Endothelial cell of umbilical vein (primary cell): ENCODE results near the gene CLIC4. TPM values are rescaled to one million over a fixed set of nuclear protein-coding genes. Genes with fewer than 3 reads are reported as not detected.

Source experiments
- BruUV-seq: library from RNA; stranded (reverse); fragments of 400-500 nt; replicated peaks from 2 replicates; lab custom pipeline; 2021; lab: Mats Ljungman, UMichigan
- CTCF ChIA-PET: fragments of 300-600, 350-600 bp; sonication (Branson Sonifier 250); formaldehyde crosslinking; loops from one replicate; lab custom pipeline; 2021; ENCODE audit warnings: antibody characterized with exemption, inconsistent platforms; lab: Charles Lee
- POLR2A ChIA-PET: fragments of 300-600, 350-600 bp; sonication (Branson Sonifier 250); formaldehyde crosslinking; loops from one replicate; lab custom pipeline; 2021; ENCODE audit warnings: antibody characterized with exemption, inconsistent platforms; lab: Charles Lee
- DNase-seq: peaks from one replicate; pipeline ENCODE4 v3.0.0-alpha.2; 2011; ENCODE audit warnings: low read depth, low spot score
- FAIRE-seq: peaks from 2 replicates; lab custom pipeline; 2011; peaks lifted over from hg19 to GRCh38; lab: Jason Lieb, UNC
- H2AFZ ChIP-seq: 2 replicates; pipeline ENCODE4 v1.6.0; 2012; ENCODE audit warnings: low read depth, low read length, control low read depth, inconsistent platforms
- H3K27ac ChIP-seq: 2 replicates; pipeline ENCODE4 v1.5.1; 2011; ENCODE audit warnings: low read depth, mild to moderate bottlenecking, control low read depth, low read length, moderate library complexity; ENCODE audit not compliant: insufficient read depth
- H3K27me3 ChIP-seq, 2 experiments: 2 replicates each; pipeline versions ENCODE4 v1.6.0 to v1.6.1; 2011; ENCODE audit warnings: low read length in 2 of 2, mixed read lengths in 1 of 2; ENCODE audit not compliant: control insufficient read depth in 2 of 2, insufficient read depth in 2 of 2
- H3K36me3 ChIP-seq, 2 experiments: 2 replicates in 1 of 2; 3 replicates in 1 of 2; pipeline ENCODE4 v1.5.1; 2011; ENCODE audit warnings: low read length in 2 of 2, mild to moderate bottlenecking in 1 of 2, moderate library complexity in 1 of 2; ENCODE audit not compliant: control insufficient read depth in 2 of 2, insufficient read depth in 2 of 2; ENCODE audit errors: extremely low read depth in 1 of 2
- H3K4me1 ChIP-seq: 3 replicates; pipeline ENCODE4 v1.5.1; 2011; ENCODE audit warnings: mild to moderate bottlenecking, low read length; ENCODE audit not compliant: control insufficient read depth, insufficient read depth; ENCODE audit errors: extremely low read depth
- H3K4me2 ChIP-seq: 2 replicates; pipeline ENCODE4 v1.6.1; 2011; ENCODE audit warnings: low read length, control low read depth, mixed read lengths; ENCODE audit not compliant: insufficient read depth
- H3K4me3 ChIP-seq, 3 experiments: fragments of 200-600 bp in 1 of 3; sonication (generic), shearing (Covaris generic) in 1 of 3; replicated peaks in 1 of 3; 2 replicates each; pipeline ENCODE4 v1.5.1; 2011 to 2016; ENCODE audit warnings: control low read depth in 3 of 3, low read length in 3 of 3, mild to moderate bottlenecking in 2 of 3, inconsistent platforms in 1 of 3, low read depth in 1 of 3, moderate library complexity in 1 of 3; ENCODE audit not compliant: insufficient read depth in 1 of 3
- H3K79me2 ChIP-seq: 2 replicates; pipeline ENCODE4 v1.6.0; 2012; ENCODE audit warnings: low read length, inconsistent platforms; ENCODE audit not compliant: control insufficient read depth, insufficient read depth
- H3K9ac ChIP-seq: replicated peaks from 2 replicates; pipeline ENCODE3; 2011; ENCODE audit warnings: low read length, control low read depth; ENCODE audit not compliant: insufficient read depth; ENCODE audit errors: extremely low read depth
- H3K9me1 ChIP-seq: replicated peaks from 3 replicates; pipeline ENCODE4 v1.6.0; 2011; ENCODE audit warnings: mild to moderate bottlenecking, low read length; ENCODE audit not compliant: control insufficient read depth, insufficient read depth; ENCODE audit errors: extremely low read depth
- H3K9me3 ChIP-seq: replicated peaks from 2 replicates; pipeline ENCODE4 v1.5.1; 2012; ENCODE audit warnings: low read length, inconsistent platforms; ENCODE audit not compliant: control insufficient read depth, insufficient read depth
- H4K20me1 ChIP-seq: replicated peaks from 2 replicates; pipeline ENCODE3; 2011; ENCODE audit warnings: mild to moderate bottlenecking, low read length; ENCODE audit not compliant: control insufficient read depth, insufficient read depth; ENCODE audit errors: extremely low read depth
- EZH2 ChIP-seq: IDR thresholded peaks from 2 replicates; pipeline ENCODE4 v1.6.1; 2012; ENCODE audit warnings: borderline replicate concordance, low read depth, mild to moderate bottlenecking, moderate library complexity, low read length, inconsistent platforms; ENCODE audit not compliant: severe bottlenecking
- FOS ChIP-seq: IDR thresholded peaks from 2 replicates; pipeline ENCODE4 v1.6.1; 2011; ENCODE audit warnings: mild to moderate bottlenecking, low read length, moderate library complexity, borderline replicate concordance; ENCODE audit not compliant: insufficient read depth
- GATA2 ChIP-seq: IDR thresholded peaks from 2 replicates; pipeline ENCODE4 v1.7.0; 2011; ENCODE audit warnings: low read depth, mild to moderate bottlenecking, moderate library complexity, mixed read lengths, low read length; ENCODE audit not compliant: insufficient read length, insufficient read depth
- JUN ChIP-seq: IDR thresholded peaks from 2 replicates; pipeline ENCODE4 v1.6.1; 2011; ENCODE audit warnings: borderline replicate concordance, low read depth; ENCODE audit not compliant: insufficient read length, insufficient read depth
- MYC ChIP-seq: IDR thresholded peaks from one replicate; pipeline ENCODE4 v1.6.1; 2011; ENCODE audit warnings: mild to moderate bottlenecking, low read depth, low read length
- POLR2A ChIP-seq: IDR thresholded peaks from 2 replicates; pipeline ENCODE4 v1.6.1; 2012; ENCODE audit warnings: low read depth, mild to moderate bottlenecking, control low read depth, low read length
- POLR2AphosphoS5 ChIP-seq: IDR thresholded peaks from 2 replicates; pipeline ENCODE4 v1.6.1; 2012; ENCODE audit warnings: low read depth, mild to moderate bottlenecking, control low read depth, low read length, moderate library complexity; ENCODE audit not compliant: insufficient read depth
- dilution Hi-C: fragments of 300-500 bp; cut with MboI; formaldehyde crosslinking; loops from one replicate; pipeline ENCODE4 v1.15.0; 2019; ENCODE audit warnings: low sequenced_read_pairs; ENCODE audit not compliant: extremely low pct_ligation_motif_present
- intact Hi-C: fragments of 100-400 bp; cut with micrococcal nuclease; formaldehyde crosslinking; loops from one replicate; pipeline ENCODE4 v1.10.0; 2022
- polyA plus RNA-seq, 4 experiments: library from polyadenylated mRNA; depleted of rRNA in 3 of 4; stranded (reverse) in 3 of 4; unstranded in 1 of 4; fragments of >200 nt; gene quantifications; 2 replicates each; pipeline versions ENCODE4 v1.2.1 to v1.2.3, GENCODE V29; 2011 to 2012; ENCODE audit warnings: missing spikeins in 1 of 4
- total RNA-seq: library from RNA; stranded (reverse); gene quantifications from 2 replicates; pipeline ENCODE4 v1.2.3, GENCODE V29; 2021
- TF ChIP-seq, protein P1 (sequence below): IDR thresholded peaks from 2 replicates; pipeline ENCODE4 v1.6.1; 2011; ENCODE audit not compliant: insufficient read depth, insufficient read length
- TF ChIP-seq, protein P2 (sequence below), 2 donors: IDR thresholded peaks; 1 replicate in 1 of 2; 2 replicates in 1 of 2; pipeline ENCODE4 v1.5.1; 2011; ENCODE audit warnings: low read length in 2 of 2, mild to moderate bottlenecking in 2 of 2, moderate library complexity in 2 of 2, control low read depth in 1 of 2, inconsistent platforms in 1 of 2, low read depth in 1 of 2; ENCODE audit not compliant: insufficient read depth in 1 of 2; ENCODE audit errors: extremely low read depth in 1 of 2

Gene CLIC4
- total and polyA plus RNA-seq, 2 donors (not counting 3 experiments of a cell fraction or from before 2014, with no cell fraction given) = 97.5 to 330 TPM

DNA sequence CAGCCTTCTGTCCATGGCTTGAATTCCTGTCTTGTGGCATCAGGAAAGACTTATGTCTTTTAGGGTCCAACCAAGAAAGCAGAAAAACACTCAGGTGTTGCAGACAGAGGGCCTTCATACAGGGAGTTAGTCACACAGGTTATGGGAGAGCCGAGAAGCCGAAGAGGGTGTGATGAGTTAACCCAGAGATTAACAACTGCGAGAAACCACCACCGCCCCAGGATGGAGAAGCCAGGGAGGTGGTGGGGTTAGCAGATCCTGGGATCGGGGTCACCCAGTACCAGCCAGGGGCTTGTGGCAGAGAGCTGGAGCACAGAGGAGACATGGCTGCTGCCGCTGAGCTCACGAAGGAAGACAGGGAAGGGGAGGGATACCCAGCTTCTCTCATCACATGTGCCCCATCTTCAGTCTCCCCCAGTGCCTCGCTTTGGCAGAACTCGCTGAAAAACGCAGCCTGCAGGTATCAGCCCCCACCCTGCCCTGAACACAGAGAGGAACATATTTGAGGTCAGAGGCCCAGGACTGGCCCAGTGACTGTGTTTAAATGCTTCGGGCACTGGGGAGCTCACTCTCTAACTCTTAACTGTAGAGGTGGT, 126.2 kb downstream of the CLIC4 start:
- no peaks in the 10 kb centered on the region for H3K79me2 ChIP-seq
- POLR2A ChIA-PET = no interaction called here
- H3K9me3 ChIP-seq = no peaks in the 10 kb centered on the region
- intact Hi-C loops (no loop called here), dilution Hi-C loops (no loop called here)
- DNase-seq (no peak), FAIRE-seq (no peak)
- H3K4me2 ChIP-seq = no peak overlapping the region
- H3K36me3 ChIP-seq = no peaks in the 10 kb centered on the region
- no peaks in the 10 kb centered on the region for H4K20me1 ChIP-seq
- CTCF ChIA-PET = no interaction called here
- no peak overlapping the region for H3K4me3 ChIP-seq
- TF ChIP-seq MYC (no peak), POLR2A (no peak), GATA2 (no peak), POLR2AphosphoS5 (no peak), JUN (no peak), FOS (no peak), EZH2 (no peak)
- TF ChIP-seq, protein P1, sequence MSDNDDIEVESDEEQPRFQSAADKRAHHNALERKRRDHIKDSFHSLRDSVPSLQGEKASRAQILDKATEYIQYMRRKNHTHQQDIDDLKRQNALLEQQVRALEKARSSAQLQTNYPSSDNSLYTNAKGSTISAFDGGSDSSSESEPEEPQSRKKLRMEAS = no peak
- TF ChIP-seq, protein P2, sequence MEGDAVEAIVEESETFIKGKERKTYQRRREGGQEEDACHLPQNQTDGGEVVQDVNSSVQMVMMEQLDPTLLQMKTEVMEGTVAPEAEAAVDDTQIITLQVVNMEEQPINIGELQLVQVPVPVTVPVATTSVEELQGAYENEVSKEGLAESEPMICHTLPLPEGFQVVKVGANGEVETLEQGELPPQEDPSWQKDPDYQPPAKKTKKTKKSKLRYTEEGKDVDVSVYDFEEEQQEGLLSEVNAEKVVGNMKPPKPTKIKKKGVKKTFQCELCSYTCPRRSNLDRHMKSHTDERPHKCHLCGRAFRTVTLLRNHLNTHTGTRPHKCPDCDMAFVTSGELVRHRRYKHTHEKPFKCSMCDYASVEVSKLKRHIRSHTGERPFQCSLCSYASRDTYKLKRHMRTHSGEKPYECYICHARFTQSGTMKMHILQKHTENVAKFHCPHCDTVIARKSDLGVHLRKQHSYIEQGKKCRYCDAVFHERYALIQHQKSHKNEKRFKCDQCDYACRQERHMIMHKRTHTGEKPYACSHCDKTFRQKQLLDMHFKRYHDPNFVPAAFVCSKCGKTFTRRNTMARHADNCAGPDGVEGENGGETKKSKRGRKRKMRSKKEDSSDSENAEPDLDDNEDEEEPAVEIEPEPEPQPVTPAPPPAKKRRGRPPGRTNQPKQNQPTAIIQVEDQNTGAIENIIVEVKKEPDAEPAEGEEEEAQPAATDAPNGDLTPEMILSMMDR (IDR thresholded peaks at IDR 0.05; ENCODE audit: extremely low read depth in 1 of 2, insufficient read depth in 1 of 2, low read depth in 1 of 2, low read length in 2 of 2) = no peak
- H2AFZ ChIP-seq = no peak overlapping the region
- H3K27me3 ChIP-seq = peaks cover 7 to 21% of the 10 kb centered on the region in 2 experiments
- H3K27ac ChIP-seq = no peak overlapping the region
- no peaks in the 10 kb centered on the region for H3K4me1 ChIP-seq
- H3K9me1 ChIP-seq = no peaks in the 10 kb centered on the region
- no peak overlapping the region for H3K9ac ChIP-seq
- no TSS peak for BruUV-seq
